Motor neuron (in vitro differentiated cells): ENCODE measurements around the gene DLGAP4. TPM values are rescaled to one million over a fixed set of nuclear protein-coding genes. Genes with fewer than 3 reads are reported as not detected.

ENCODE experiments used
- ATAC-seq, 8 experiments: fragments of 200-7000 bp; cut with Tn5 transposase; replicated peaks in 6 of 8; 2 replicates each; pipeline ENCODE4 v1.8.0; 2021; ENCODE audit warnings: mild to moderate bottlenecking in 8 of 8, moderate library complexity in 8 of 8
- H3K27ac ChIP-seq, 2 donors: fragments of 250-450 bp; sonication (Bioruptor Pico); 2 replicates each; pipeline ENCODE4 v1.9.0; 2021; ENCODE audit warnings: antibody characterized with exemption in 2 of 2, mild to moderate bottlenecking in 2 of 2, moderate library complexity in 1 of 2
- H3K4me1 ChIP-seq, 2 donors: fragments of 250-450 bp; sonication (Bioruptor Pico); replicated peaks in 1 of 2; 2 replicates each; pipeline ENCODE4 v1.6.1; 2021; ENCODE audit warnings: antibody characterized with exemption in 2 of 2, mild to moderate bottlenecking in 2 of 2, moderate library complexity in 1 of 2
- H3K4me3 ChIP-seq, 5 donors: fragments of 250-450 bp; sonication (Bioruptor Pico); 2 replicates each; pipeline ENCODE4 v1.9.0; 2021; ENCODE audit warnings: antibody characterized with exemption in 5 of 5, mild to moderate bottlenecking in 5 of 5, moderate library complexity in 4 of 5
- WGBS, 10 experiments: fragments of 450-650 bp; shearing (Covaris generic); methylation state at CpG; one replicate each; pipeline ENCODE4 v1.0.0; 2022; 5-methylcytosine and 5-hydroxymethylcytosine counted together
- in situ Hi-C, 9 experiments: fragments of 400-800 bp; cut with MboI; loops; one replicate each; pipeline ENCODE4 v1.15.0; 2021; ENCODE audit warnings: low sequenced_read_pairs in 9 of 9, low pct_unique_long_range_greater_than_20kb in 2 of 9; ENCODE audit not compliant: unreplicated experiment in 9 of 9
- total RNA-seq, 8 experiments: library from RNA; unstranded; fragments of 300-600 nt; gene quantifications; 2 replicates each; pipeline versions ENCODE4 v1.2.3 to v1.2.4, GENCODE V29; 2022

Gene DLGAP4
- total RNA-seq, 8 experiments from 2014 or later, result 13.3 to 51.8 (median 40.0) TPM

DNA sequence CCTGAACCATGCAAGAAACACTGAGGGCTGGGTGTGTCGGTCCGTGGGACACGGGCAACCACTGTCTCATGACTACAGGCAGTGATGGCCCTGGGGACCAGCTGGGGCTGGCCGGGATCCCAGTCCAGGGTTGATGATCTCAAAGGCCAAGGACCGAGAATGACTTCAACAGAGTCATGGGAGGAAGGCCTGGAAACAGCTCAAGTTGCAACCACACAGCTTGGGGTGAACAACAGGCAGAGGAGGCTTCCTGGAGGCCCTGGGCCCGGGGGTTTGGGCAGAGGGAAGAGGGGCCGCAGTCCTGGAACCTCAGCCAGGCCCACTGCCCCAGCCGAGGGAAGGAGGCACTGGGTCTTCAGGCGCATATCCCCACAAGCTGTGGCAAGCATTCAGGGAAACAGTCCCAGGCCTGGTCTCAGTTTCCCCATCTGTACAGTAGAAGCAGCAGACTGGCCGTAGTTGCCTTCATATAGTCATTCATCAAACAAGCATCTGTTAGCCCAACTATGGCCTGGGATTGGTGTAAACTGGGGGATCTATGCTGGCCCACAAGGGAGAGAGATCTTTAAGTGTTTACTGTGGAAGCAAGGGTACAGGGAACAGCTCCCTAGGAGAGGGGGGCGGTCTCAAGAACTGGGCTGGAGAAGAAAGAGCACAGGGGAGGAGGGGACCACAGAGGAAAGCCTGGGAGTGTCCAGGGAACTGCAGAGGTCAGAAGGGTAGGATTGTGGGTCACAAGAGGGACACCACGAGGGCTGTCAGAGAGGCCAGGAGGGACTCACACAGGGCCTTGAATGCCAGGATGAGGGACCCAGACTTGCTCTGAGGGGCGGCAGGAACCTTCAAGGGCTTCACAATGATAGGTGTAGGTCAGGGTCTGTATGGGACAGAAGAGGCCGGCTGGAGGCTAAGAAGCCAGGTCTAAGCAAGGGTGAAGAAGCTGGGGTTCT lies 237.3 kb downstream of the DLGAP4 start:
- 16 to 100% (median 87%) methylated on average over 1 to 6 of the region's 14 CpGs; no CpG with 5 or more reads in 2 of the 10 experiments for WGBS, 10 experiments
- Histone ChIP-seq H3K4me1 (peaks cover 8 to 13% of the 10 kb centered on the region in 2 donors), H3K4me3 (no peak overlapping the region), H3K27ac (no peak overlapping the region)
- in situ Hi-C loops, result no loop called here
- ATAC-seq, result peak in 2 of 8 experiments; percentile 15 to 37

GRCh38 chr20:36544134-36545018 lies 238.2 kb downstream of the DLGAP4 start:
- ATAC-seq, result no peak
- Histone ChIP-seq H3K4me3 (no peak overlapping the region), H3K27ac (no peak overlapping the region), H3K4me1 (peaks cover 8 to 13% of the 10 kb centered on the region in 2 donors)
- WGBS, 10 experiments, result 57 to 90% (median 66%) methylated on average over 1 to 5 of the region's 15 CpGs; no CpG with 5 or more reads in 5 of the 10 experiments
- in situ Hi-C loops, result no loop called here

GRCh38 chr20:36546111-36546736 lies 240.1 kb downstream of the DLGAP4 start:
- ATAC-seq, result no peak
- Histone ChIP-seq H3K27ac (no peak overlapping the region), H3K4me3 (no peak overlapping the region), H3K4me1 (peaks cover 3 to 6% of the 10 kb centered on the region in 2 donors)
- in situ Hi-C loops, result no loop called here
- 67 to 100% (median 80%) methylated on average over 2 to 4 of the region's 14 CpGs; no CpG with 5 or more reads in 6 of the 10 experiments for WGBS, 10 experiments

DNA sequence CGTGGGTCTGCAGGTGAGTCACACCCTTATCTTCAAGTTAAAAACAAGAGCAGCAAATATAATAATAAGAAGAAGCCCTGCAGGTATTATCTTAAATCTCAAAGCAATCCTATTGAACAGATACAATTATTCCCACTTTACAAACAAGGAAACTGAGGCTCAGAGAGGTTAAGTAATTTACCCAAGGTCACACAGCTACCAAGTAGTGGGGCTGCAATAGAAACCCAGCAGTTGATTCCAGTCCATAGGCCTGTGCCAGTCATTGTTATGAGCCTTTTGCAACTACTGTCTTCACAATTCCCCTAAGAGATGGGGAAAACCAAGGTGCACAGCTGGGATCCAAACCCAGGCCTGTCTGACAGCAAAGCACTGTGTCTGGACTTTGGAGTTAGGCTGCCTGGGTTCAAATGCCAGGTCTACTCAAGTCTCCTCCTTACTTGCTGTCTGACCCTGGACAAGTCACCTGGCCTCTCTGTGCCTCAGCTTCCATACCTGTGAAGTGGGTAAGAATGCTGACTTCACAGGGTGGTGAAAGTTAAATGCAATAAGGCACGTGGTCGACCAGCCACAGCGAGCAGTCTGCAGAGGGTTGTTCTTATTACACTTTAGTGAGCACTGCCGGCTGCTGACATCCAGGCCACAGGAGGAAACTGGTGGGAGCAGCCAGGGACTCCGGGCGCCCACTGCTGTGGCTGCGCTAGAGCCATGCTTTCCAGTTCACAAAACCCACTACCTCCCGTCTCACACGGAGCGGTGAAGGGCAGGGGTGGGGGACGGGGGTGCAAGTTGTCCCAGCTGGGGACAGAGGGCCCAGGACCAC lies 241.3 kb downstream of the DLGAP4 start:
- 60 to 100% (median 89%) methylated on average over 1 to 4 of the region's 12 CpGs; no CpG with 5 or more reads in 3 of the 10 experiments for WGBS, 10 experiments
- Histone ChIP-seq H3K4me1 (no peaks in the 10 kb centered on the region), H3K4me3 (no peak overlapping the region), H3K27ac (no peak overlapping the region)
- ATAC-seq, result no peak
- in situ Hi-C loops, result no loop called here

DNA sequence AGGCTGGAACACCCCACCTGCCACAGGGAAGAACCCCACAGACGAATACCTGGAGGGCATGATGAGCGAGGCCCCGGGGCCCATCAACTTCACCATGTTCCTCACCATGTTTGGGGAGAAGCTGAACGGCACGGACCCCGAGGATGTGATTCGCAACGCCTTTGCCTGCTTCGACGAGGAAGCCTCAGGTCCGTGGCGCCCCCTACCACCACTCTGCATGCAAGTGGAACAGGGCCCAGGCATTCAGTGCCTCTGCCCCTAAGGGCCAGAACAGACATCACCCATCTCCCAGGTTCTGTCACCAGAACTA lies 241.8 kb downstream of the DLGAP4 start:
- WGBS, 10 experiments, result 40 to 80% (median 75%) methylated on average over 1 to 3 of the region's 12 CpGs; no CpG with 5 or more reads in 7 of the 10 experiments
- in situ Hi-C loops, result no loop called here
- H3K4me1 ChIP-seq, result no peaks in the 10 kb centered on the region
- no peak overlapping the region for H3K27ac ChIP-seq
- no peak for ATAC-seq
- H3K4me3 ChIP-seq, result no peak overlapping the region

- WGBS, 10 experiments, result 80 to 100% (median 91%) methylated on average over 1 to 2 of the region's 23 CpGs; no CpG with 5 or more reads in 6 of the 10 experiments
- in situ Hi-C loops, result no loop called here
- H3K27ac ChIP-seq, result no peak overlapping the region
- H3K4me3 ChIP-seq, result no peak overlapping the region
- ATAC-seq, result peak in 1 of 8 experiments; percentile 47
- H3K4me1 ChIP-seq, result no peaks in the 10 kb centered on the region
Measured at GRCh38 chr20:36548704-36549627, 242.8 kb downstream of the DLGAP4 start.

- in situ Hi-C loops, result no loop called here
- no peak for ATAC-seq
- Histone ChIP-seq H3K4me3 (no peak overlapping the region), H3K4me1 (no peaks in the 10 kb centered on the region), H3K27ac (no peak overlapping the region)
- WGBS, 10 experiments, result 61 to 78% (median 77%) methylated on average over 3 to 6 of the region's 9 CpGs; no CpG with 5 or more reads in 7 of the 10 experiments
Measured at GRCh38 chr20:36549628-36549941, 243.4 kb downstream of the DLGAP4 start.

DNA sequence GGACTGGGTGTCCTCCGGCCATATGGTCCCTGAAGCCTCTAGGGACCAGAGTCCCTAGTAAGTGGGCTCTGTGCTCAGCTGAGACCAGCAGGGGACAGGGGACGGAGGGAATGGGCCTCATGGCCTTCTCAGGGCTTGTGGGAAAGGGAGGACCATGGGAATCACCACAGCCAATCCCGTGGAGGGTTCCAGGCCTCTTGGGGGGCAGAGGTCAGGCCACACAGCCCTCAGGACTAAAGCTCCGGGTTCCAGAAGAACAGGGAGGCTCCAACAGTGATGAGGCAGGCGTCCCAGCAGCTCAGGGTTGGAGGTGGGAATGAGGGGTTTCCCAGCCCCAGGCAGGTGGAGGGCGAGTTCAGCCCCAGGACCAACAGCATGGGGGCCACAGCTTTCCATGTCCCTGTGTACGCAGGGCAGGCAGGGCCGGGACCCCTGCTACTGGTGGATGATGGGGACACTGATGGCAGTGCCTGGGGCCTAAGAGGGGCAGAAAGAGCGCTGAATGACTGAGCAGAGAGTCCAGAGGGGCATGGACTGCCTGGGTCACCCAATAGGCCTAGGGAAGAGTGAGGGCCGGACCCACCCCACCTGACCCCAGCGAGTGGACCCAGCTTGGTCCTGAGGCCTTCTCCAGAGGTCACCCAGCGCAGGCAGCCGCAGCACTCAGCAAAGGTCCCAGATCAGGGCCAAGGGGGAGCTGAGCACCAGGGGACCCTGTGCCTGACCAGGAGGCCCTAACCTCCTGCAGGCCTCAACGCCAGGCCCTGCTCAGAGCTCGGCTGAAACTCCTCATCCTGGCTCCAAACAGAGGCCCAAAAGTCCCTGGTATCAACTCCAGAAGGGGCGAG lies 244.0 kb downstream of the DLGAP4 start:
- WGBS, 10 experiments, result 73 to 87% (median 80%) methylated on average over 1 to 6 of the region's 16 CpGs; no CpG with 5 or more reads in 6 of the 10 experiments
- no peak overlapping the region for H3K27ac ChIP-seq
- in situ Hi-C loops, result no loop called here
- no peak overlapping the region for H3K4me3 ChIP-seq
- peak in 2 of 8 experiments; percentile 8 to 15 for ATAC-seq
- H3K4me1 ChIP-seq, result no peaks in the 10 kb centered on the region

GRCh38 chr20:36550790-36551299 lies 244.7 kb downstream of the DLGAP4 start:
- WGBS, 10 experiments, result 47 to 94% (median 67%) methylated on average over 1 to 9 of the region's 15 CpGs; no CpG with 5 or more reads in 3 of the 10 experiments
- Histone ChIP-seq H3K27ac (no peak overlapping the region), H3K4me1 (no peaks in the 10 kb centered on the region), H3K4me3 (no peak overlapping the region)
- ATAC-seq, result peak in 2 of 8 experiments; percentile 10 to 23
- in situ Hi-C loops, result no loop called here

- in situ Hi-C loops, result no loop called here
- Histone ChIP-seq H3K27ac (no peak overlapping the region), H3K4me1 (no peaks in the 10 kb centered on the region), H3K4me3 (no peak overlapping the region)
- 50 to 90% (median 80%) methylated on average over 1 to 2 of the region's 2 CpGs; no CpG with 5 or more reads in 5 of the 10 experiments for WGBS, 10 experiments
- peak in 1 of 8 experiments; percentile 4 for ATAC-seq
Measured at GRCh38 chr20:36555248-36555647, 249.1 kb downstream of the DLGAP4 start.
